SK-N-SH (cell line): Measurements from ENCODE around the gene PLEKHG1.

Source experiments
- EP300 ChIP-seq, 2 experiments: IDR thresholded peaks; 2 replicates each; pipeline versions ENCODE4 v1.4.0 to v1.6.1; 2012; ENCODE audit warnings: borderline replicate concordance in 1 of 2, low read depth in 1 of 2, low read length in 1 of 2
- EZH2phosphoT487 ChIP-seq: fragments of 200-600 bp; sonication (generic); IDR thresholded peaks from 2 replicates; pipeline ENCODE4 v1.6.1; 2017; ENCODE audit warnings: low read depth, mixed run types, mild to moderate bottlenecking, antibody characterized with exemption, moderate library complexity, borderline replicate concordance
- JUND ChIP-seq: IDR thresholded peaks from 2 replicates; pipeline ENCODE4 v1.4.0; 2012
- MXI1 ChIP-seq: IDR thresholded peaks from 2 replicates; pipeline ENCODE4 v1.6.1; 2012; ENCODE audit warnings: mild to moderate bottlenecking, low read depth, low read length, improper control_type of control experiment
- NFIC ChIP-seq: IDR thresholded peaks from 2 replicates; pipeline ENCODE4 v1.4.0; 2012; ENCODE audit warnings: borderline replicate concordance
- NRF1 ChIP-seq: IDR thresholded peaks from 2 replicates; pipeline ENCODE4 v1.6.1; 2012; ENCODE audit warnings: low read depth, mild to moderate bottlenecking, low read length
- POLR2AphosphoS5 ChIP-seq: IDR thresholded peaks from 2 replicates; pipeline ENCODE4 v1.6.1; 2012; ENCODE audit warnings: low read depth, low read length
- RFX5 ChIP-seq: IDR thresholded peaks from 2 replicates; pipeline ENCODE4 v1.6.1; 2012; ENCODE audit warnings: mild to moderate bottlenecking, improper control_type of control experiment, low read length
- SIN3A ChIP-seq: IDR thresholded peaks from 2 replicates; pipeline ENCODE4 v1.6.1; 2012; ENCODE audit warnings: low read depth, mild to moderate bottlenecking, low read length, moderate library complexity, borderline replicate concordance
- YY1 ChIP-seq: IDR thresholded peaks from 2 replicates; pipeline ENCODE4 v1.4.0; 2012; ENCODE audit warnings: low read depth, mild to moderate bottlenecking
- TF ChIP-seq, protein P1 (sequence below): IDR thresholded peaks from 2 replicates; pipeline ENCODE4 v1.4.0; 2012; ENCODE audit warnings: low read depth, borderline replicate concordance
- TF ChIP-seq, protein P2 (sequence below): fragments of 200-600 bp; sonication (generic); IDR thresholded peaks from 2 replicates; pipeline ENCODE4 v1.6.1; 2017; ENCODE audit warnings: antibody characterized with exemption, mild to moderate bottlenecking, moderate library complexity

DNA sequence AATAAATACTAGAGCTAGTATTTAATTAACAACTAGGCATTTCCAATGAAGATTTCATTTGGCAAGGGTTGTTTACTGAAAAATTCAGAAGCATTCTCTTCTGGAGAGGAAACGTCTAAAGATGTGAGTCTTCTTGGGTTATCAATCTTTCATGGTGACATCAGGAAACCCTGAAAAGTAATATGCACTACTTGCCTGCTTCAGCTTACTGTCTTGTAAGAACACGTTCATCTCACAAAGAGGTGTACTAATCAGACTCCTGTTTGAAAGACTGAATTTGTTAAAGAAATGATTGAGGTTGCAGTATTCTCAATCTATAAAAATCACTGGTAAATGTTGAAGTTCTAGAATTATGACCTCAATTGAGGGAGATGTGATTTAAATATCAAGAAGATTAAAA lies 16.9 kb downstream of the PLEKHG1 start:
- TF ChIP-seq EZH2phosphoT487 = no peak
- no peak for TF ChIP-seq POLR2AphosphoS5
- TF ChIP-seq, protein P1, sequence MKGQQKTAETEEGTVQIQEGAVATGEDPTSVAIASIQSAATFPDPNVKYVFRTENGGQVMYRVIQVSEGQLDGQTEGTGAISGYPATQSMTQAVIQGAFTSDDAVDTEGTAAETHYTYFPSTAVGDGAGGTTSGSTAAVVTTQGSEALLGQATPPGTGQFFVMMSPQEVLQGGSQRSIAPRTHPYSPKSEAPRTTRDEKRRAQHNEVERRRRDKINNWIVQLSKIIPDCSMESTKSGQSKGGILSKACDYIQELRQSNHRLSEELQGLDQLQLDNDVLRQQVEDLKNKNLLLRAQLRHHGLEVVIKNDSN = no peak
- TF ChIP-seq RFX5 = no peak
- no peak for TF ChIP-seq EP300 (IDR thresholded peaks at IDR 0.05; ENCODE audit: borderline replicate concordance in 1 of 2, low read depth in 1 of 2, low read length in 1 of 2)
- no peak for TF ChIP-seq SIN3A
- no peak for TF ChIP-seq NRF1
- TF ChIP-seq, protein P2, sequence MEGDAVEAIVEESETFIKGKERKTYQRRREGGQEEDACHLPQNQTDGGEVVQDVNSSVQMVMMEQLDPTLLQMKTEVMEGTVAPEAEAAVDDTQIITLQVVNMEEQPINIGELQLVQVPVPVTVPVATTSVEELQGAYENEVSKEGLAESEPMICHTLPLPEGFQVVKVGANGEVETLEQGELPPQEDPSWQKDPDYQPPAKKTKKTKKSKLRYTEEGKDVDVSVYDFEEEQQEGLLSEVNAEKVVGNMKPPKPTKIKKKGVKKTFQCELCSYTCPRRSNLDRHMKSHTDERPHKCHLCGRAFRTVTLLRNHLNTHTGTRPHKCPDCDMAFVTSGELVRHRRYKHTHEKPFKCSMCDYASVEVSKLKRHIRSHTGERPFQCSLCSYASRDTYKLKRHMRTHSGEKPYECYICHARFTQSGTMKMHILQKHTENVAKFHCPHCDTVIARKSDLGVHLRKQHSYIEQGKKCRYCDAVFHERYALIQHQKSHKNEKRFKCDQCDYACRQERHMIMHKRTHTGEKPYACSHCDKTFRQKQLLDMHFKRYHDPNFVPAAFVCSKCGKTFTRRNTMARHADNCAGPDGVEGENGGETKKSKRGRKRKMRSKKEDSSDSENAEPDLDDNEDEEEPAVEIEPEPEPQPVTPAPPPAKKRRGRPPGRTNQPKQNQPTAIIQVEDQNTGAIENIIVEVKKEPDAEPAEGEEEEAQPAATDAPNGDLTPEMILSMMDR = no peak
- TF ChIP-seq NFIC = no peak
- TF ChIP-seq YY1 = no peak
- TF ChIP-seq MXI1 = no peak
- no peak for TF ChIP-seq JUND
